ENCODE results near the gene TNIP1.

DNA sequence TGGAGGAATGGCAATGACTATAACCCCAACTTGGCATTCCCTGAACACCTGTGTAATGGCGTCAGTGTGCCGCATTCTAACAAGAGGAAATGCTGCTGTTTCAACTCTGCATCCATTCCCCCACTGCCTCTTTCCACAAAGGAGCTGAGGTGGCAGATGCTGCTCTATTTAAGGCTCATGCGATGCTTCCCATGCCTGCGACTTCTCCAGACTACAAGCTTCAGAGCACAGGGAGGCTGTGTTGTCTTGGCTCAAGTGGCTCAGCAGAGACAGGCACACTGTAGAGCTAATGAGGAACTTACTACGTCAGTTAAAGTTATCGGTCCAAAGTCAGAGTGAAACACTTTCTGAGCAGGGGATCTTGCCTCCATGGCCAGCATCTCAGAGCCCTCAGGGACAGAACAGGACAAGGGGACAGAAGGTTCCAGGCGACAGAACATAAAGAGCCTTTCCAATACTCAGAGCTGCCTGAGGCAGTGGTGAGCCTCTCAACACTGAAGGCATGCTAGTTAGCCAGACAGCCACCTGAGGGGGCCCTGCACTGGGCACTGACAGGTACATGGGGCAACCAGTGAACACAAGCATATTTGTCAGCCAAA, 21.8 kb downstream of the TNIP1 start:
- TF ChIP-seq, protein P1, sequence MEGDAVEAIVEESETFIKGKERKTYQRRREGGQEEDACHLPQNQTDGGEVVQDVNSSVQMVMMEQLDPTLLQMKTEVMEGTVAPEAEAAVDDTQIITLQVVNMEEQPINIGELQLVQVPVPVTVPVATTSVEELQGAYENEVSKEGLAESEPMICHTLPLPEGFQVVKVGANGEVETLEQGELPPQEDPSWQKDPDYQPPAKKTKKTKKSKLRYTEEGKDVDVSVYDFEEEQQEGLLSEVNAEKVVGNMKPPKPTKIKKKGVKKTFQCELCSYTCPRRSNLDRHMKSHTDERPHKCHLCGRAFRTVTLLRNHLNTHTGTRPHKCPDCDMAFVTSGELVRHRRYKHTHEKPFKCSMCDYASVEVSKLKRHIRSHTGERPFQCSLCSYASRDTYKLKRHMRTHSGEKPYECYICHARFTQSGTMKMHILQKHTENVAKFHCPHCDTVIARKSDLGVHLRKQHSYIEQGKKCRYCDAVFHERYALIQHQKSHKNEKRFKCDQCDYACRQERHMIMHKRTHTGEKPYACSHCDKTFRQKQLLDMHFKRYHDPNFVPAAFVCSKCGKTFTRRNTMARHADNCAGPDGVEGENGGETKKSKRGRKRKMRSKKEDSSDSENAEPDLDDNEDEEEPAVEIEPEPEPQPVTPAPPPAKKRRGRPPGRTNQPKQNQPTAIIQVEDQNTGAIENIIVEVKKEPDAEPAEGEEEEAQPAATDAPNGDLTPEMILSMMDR (IDR thresholded peaks at IDR 0.05), result no peak
- TF ChIP-seq POLR2A (IDR thresholded peaks at IDR 0.05), result no peak
